Activated T-cell treated with anti-CD3 and anti-CD28 coated beads for 24 hours (primary cell): Measurements from ENCODE around the gene CREB3.
A peak's percentile ranks its signal among the peaks of the same experiment; 100 is the strongest.

Source experiments
- DNase-seq: peaks from one replicate; pipeline ENCODE4 v3.0.0-alpha.2; 2020; ENCODE audit warnings: low read depth

Gene CREB3

GRCh38 chr9:35727676-35728040 lies 4.8 kb upstream of the CREB3 start:
- DNase-seq, result no peak

- DNase-seq, result no peak
Observed at GRCh38 chr9:35728041-35728971, 4.2 kb upstream of the CREB3 start.

- no peak for DNase-seq
Observed at GRCh38 chr9:35729101-35729500, 3.4 kb upstream of the CREB3 start.

GRCh38 chr9:35729700-35730485 lies 2.6 kb upstream of the CREB3 start:
- no peak for DNase-seq

GRCh38 chr9:35730486-35730854 lies 2.0 kb upstream of the CREB3 start:
- DNase-seq, result no peak

GRCh38 chr9:35731415-35732184 lies 866 bp upstream of the CREB3 start:
- DNase-seq, result no peak

GRCh38 chr9:35732800-35733541 lies 505 bp downstream of the CREB3 start:
- DNase-seq, result no peak

GRCh38 chr9:35734096-35734495 lies 1.6 kb downstream of the CREB3 start:
- no peak for DNase-seq

GRCh38 chr9:35736201-35736633 lies 3.8 kb downstream of the CREB3 start:
- peak; percentile 55 for DNase-seq

GRCh38 chr9:35737143-35737542 lies 4.7 kb downstream of the CREB3 start:
- no peak for DNase-seq

GRCh38 chr9:35738186-35738585 lies 5.7 kb downstream of the CREB3 start:
- no peak for DNase-seq

- no peak for DNase-seq
Observed at GRCh38 chr9:35738924-35739323, 6.5 kb downstream of the CREB3 start.

GRCh38 chr9:35740243-35740642 lies 7.8 kb downstream of the CREB3 start:
- DNase-seq, result no peak

- no peak for DNase-seq
Observed at GRCh38 chr9:35741740-35742139, 9.3 kb downstream of the CREB3 start.

- no peak for DNase-seq
Observed at GRCh38 chr9:35743452-35743851, 11.0 kb downstream of the CREB3 start.

GRCh38 chr9:35743880-35744518 lies 11.5 kb downstream of the CREB3 start:
- no peak for DNase-seq

GRCh38 chr9:35745569-35745968 lies 13.1 kb downstream of the CREB3 start:
- no peak for DNase-seq

- no peak for DNase-seq
Observed at GRCh38 chr9:35746583-35746982, 14.1 kb downstream of the CREB3 start.

GRCh38 chr9:35748242-35748857 lies 15.9 kb downstream of the CREB3 start:
- DNase-seq, result no peak

GRCh38 chr9:35748858-35749514 lies 16.5 kb downstream of the CREB3 start, which contains the start of the genes GBA2 and RGP1:
GBA2 (minus strand) TSS chr9:35749228; CDS start chr9:35748704, 524 bp downstream.
RGP1 (plus strand) TSS chr9:35749287; CDS start chr9:35749756, 469 bp downstream.
- peak; percentile 56 for DNase-seq
